LNCaP clone FGC (cell line): Measurements from ENCODE around the gene GSTO1.
A peak's percentile ranks its signal among the peaks of the same experiment; 100 is the strongest.

Experiments used
- DNase-seq: peaks from one replicate; pipeline ENCODE4 v3.0.0-alpha.2; 2011; ENCODE audit warnings: low read depth
- H3K4me3 ChIP-seq: 2 replicates; pipeline ENCODE4 v1.5.1; 2011; ENCODE audit warnings: mild to moderate bottlenecking, low read depth, low read length, control low read depth
- CTCF ChIP-seq: IDR thresholded peaks from 2 replicates; pipeline ENCODE4 v1.5.1; 2012; ENCODE audit warnings: mild to moderate bottlenecking; ENCODE audit not compliant: control insufficient read depth, insufficient read depth; ENCODE audit errors: extremely low read depth

The GSTO1 gene

GRCh38 chr10:104301907-104302690 lies 47.4 kb downstream of the GSTO1 start:
- TF ChIP-seq CTCF: no peak
- H3K4me3 ChIP-seq: no peak overlapping the region
- DNase-seq: no peak

- no peak overlapping the region for H3K4me3 ChIP-seq
- TF ChIP-seq CTCF: no peak
- DNase-seq: no peak
Observed at GRCh38 chr10:104303594-104304355, 49.1 kb downstream of the GSTO1 start.

- no peak for DNase-seq
- TF ChIP-seq CTCF: no peak
- H3K4me3 ChIP-seq: no peak overlapping the region
Observed at GRCh38 chr10:104304356-104304745, 49.7 kb downstream of the GSTO1 start.

GRCh38 chr10:104304927-104305326 lies 50.2 kb downstream of the GSTO1 start:
- peak; percentile 47 for DNase-seq
- no peak for TF ChIP-seq CTCF
- H3K4me3 ChIP-seq: no peak overlapping the region

- no peak for DNase-seq
- TF ChIP-seq CTCF: no peak
- H3K4me3 ChIP-seq: no peak overlapping the region
Observed at GRCh38 chr10:104306897-104307296, 52.2 kb downstream of the GSTO1 start.

- no peak for DNase-seq
- H3K4me3 ChIP-seq: no peak overlapping the region
- TF ChIP-seq CTCF: no peak
Observed at GRCh38 chr10:104307576-104308438, 53.1 kb downstream of the GSTO1 start.
